HTR-8/SVneo (cell line): Measurements from ENCODE around the gene FKBP1B.
A peak's percentile ranks its signal among the peaks of the same experiment; 100 is the strongest.
"Not testable (repeated sequence)": the region's sequence is repeated elsewhere in the genome, so short reads cannot be mapped to it uniquely, and the experiment has no call there.

Experiments used
- DNase-seq: peaks from one replicate; pipeline ENCODE4 v3.0.0; 2011; ENCODE audit warnings: low spot score, mixed read lengths; ENCODE audit not compliant: insufficient read length
- FAIRE-seq: peaks from 2 replicates; lab custom pipeline; 2011; peaks lifted over from hg19 to GRCh38; lab: Jason Lieb, UNC

FKBP1B gene

DNA sequence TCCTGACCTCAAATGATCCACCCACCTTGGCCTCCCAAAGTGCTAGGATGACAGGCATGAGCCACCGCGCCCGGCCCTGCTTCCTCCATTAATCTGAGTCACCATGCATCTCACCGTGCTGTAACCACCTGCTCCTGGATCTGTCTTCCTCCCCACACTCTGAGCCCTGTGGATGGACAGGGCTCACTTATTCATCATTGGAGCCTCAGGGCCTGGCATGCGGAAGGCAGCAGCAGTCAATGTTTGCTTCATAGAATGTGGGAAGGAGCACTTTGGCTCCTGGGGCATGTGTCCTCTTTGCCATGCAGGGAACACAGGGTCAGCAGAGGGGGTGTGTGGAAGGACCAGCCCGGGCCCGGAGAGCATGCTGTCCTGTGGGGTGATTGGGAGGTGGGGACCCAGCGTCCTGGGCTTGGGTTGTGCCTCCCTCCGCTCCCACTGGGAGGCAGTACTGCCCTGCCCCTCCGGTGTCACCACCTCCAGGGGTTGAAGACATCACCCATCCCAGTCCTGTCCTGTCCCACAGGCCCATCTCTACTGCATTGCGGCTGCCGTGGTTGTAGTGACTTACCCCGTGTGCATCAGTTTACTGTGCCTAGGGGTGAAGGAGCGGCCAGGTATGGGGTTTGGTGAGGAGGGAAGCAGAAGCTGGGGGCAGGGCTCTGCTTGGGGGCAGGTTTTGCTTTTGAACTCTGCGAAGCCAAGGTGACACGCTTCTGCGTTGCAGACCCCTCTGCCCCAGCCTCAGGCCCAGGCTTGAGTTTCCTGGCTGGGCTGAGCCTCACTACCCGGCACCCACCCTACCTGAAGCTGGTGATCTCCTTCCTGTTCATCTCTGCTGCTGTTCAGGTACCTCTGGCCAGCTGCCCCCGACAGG lies 28.2 kb upstream of the FKBP1B start:
- no peak for FAIRE-seq

DNA sequence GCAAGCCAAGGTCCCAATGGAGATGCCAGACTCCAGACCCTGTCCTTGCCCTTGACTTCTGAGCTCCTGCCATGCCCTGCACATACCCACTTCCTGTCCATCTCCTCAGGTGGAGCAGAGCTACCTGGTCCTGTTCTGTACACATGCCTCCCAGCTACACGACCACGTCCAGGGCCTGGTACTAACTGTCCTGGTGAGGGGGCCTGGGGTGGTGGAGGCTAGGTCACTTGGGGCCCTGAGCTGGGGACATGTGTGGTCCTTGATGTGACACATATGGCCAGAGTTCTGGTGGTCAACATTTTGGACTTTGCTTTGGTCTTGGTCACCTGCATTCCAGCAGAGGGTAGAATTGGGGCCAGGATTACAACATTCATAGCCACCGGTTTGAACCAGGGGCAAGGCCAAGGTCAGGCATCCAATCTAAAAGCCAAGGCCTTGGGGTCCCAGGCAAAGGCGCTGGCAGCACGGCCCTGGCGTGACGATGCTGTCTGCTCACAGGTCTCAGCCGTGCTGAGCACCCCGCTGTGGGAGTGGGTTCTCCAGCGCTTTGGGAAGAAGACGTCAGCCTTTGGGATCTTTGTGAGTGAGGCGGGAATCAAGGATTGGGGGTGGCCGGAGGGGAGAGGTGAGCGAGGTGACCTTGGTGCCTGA lies 27.1 kb upstream of the FKBP1B start:
- peak; percentile 63 for FAIRE-seq
- DNase-seq: no peak

More for the DNA sequence above, 28.2 kb upstream of the FKBP1B start:
- DNase-seq: no peak

DNA sequence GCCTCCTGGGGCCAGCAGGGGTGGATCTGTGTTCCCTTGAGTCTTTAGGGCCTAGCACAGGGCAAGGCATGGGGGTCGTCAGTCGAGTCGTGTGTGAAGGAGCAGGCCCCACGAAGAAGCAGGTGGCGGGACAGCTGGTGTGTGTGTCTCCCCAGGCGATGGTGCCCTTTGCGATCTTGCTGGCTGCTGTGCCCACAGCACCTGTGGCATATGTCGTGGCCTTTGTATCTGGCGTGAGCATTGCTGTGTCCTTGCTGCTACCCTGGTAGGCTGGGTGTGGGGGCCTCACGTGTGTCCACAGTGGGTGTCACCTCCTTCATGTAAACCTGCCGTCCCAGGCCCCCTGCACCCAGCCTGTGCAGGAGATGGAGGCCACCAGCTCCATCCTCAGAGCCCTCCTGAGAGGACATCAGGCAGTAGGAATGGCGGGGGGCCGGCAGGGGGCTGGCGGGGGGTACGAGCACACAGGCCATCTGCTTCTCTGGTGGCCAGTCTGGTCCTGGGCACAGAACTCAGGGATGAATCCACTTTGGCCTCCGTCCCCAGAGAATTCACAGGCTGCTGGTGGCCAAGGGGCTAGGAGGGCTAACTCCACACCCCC lies 26.5 kb upstream of the FKBP1B start:
- FAIRE-seq (no peak), DNase-seq (no peak)

DNA sequence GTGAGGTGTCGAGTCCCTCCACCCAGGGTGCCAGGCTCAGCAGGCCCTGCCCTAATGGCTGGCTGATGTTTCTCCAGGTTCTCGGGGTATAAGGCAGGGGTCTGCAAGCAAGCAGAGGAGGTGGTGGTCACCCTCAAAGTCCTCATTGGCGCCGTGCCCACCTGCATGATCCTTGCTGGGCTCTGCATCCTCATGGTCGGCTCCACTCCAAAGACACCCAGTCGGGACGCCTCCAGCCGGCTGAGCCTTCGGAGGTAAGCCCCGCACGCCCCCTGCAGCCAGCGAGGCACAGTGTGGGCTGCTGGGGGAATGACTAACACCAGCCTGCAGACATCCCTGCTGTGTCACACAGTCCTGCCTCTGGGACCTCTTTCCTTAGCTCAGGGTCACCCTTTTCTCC lies 25.5 kb upstream of the FKBP1B start:
- no peak for DNase-seq

DNA sequence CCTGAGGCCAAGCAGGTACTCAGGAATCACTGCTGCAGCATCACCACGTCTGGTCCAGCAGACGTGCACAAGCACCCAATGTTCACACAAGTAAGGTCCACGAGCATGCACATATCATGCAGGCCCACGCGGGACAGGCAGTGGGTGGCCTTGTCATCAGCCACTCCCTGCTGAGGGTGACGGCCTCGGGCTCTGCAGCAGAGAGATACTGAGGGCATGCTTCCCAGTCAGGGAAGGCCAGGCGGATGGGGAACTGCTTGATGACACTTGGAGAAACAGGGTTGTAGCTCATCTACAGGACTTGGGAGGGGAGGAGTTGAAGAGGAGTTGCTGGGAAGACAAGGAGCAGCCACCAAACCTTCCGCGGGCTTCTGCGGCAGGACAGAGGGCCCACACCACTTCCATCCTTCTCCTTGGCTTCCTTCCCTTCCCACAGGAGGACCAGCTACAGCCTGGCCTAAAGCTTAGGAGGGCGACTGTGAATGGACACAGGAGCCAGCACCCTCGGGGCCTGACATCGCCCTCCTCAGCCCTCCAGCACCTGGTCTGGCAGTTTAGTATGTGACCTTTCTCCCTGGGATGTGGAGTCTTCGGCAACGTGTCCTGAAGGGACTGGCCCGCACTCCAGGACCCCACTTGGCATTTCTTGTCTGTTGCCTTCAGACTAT lies 24.4 kb upstream of the FKBP1B start:
- no peak for FAIRE-seq
- no peak for DNase-seq

More for the DNA sequence above, 25.5 kb upstream of the FKBP1B start:
- no peak for FAIRE-seq

DNA sequence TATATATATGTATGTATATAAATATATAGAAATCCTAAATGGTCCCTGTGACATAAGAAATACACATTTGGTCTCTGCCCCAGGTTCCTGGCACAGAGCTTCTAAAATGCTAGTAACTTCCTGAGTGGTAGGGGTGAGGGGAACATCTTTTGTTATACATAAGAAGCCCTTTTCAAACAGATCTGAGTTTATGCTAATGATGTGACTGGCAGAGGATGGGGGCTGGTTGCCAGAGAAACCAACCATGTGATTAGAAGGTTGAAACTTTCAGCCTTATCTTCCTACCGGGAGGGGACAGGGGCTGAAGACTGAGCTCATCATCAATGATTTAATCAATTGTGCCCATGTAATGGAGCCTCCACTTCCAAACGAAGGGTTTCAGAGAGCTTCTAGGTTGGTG lies 23.3 kb upstream of the FKBP1B start:
- no peak for DNase-seq
- FAIRE-seq: no peak

DNA sequence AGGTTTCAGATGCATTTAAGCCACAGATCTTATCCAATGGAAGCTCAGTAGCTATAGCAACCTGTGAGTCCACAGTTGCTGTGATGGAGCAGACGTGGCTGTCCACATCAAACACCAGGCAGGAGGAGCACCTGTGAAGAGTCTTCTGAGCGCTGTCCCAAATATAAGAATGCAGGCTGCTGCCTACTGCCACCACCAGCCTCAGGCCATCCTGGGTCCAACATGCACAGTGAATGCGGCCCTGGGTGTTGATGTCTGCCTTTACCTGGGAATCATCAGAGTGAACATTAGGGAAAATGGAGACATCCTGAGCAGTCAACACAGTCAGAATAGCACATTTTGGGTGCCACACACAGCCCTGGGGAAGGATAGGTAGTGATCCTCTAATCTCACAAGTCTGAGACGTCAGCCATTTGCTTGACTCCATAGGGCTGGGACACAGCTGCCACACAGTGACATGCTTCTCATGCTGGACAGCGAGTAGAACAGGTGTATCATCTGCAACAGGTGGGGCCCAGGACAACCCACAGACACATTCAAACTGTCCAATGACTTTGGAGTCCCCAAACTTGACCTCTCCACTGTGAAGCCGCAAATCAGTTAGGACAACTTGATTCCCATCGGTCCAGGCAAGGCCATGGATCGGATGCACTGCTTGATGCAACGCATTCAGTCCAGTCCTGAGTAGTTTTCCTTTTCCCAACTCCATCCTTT lies 10.6 kb upstream of the FKBP1B start:
- DNase-seq (no peak), FAIRE-seq (no peak)

DNA sequence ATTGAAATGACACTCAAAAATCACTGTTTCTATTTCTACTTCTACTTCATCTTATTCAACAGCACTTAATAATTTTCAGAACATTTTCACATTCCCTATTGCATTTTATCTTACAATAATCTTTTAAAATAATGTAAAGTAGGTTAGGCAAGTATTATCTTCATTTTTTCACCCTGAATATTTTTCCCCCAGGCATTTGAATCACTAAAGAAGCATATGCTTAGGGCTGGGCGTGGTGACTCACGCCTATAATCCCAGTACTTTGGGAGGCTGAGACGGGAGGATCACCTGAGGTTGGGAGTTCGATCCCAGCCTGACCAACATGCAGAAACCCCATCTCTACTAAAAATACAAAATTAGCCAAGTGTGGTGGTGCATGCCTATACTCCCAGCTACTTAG lies 9.0 kb upstream of the FKBP1B start:
- no peak for FAIRE-seq
- DNase-seq: no peak

DNA sequence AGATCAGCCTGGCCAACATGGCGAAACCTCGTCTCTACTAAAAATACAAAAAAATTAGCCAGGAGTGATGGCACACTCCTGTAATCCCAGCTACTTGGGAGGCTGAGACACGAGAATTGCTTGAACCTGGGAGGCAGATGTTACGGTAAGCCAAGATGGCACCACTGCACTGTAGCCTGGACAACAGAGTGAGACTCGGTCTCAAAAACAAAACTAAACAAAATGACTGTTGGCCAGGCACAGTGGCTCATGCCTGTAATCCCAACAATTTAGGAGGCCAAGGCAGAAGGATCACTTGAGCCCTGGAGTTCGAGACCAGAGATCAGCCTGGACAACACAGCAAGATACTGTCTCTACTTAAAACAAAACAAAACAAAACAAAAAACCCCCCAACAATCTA lies 6.4 kb upstream of the FKBP1B start:
- not testable (repeated sequence) for FAIRE-seq

DNA sequence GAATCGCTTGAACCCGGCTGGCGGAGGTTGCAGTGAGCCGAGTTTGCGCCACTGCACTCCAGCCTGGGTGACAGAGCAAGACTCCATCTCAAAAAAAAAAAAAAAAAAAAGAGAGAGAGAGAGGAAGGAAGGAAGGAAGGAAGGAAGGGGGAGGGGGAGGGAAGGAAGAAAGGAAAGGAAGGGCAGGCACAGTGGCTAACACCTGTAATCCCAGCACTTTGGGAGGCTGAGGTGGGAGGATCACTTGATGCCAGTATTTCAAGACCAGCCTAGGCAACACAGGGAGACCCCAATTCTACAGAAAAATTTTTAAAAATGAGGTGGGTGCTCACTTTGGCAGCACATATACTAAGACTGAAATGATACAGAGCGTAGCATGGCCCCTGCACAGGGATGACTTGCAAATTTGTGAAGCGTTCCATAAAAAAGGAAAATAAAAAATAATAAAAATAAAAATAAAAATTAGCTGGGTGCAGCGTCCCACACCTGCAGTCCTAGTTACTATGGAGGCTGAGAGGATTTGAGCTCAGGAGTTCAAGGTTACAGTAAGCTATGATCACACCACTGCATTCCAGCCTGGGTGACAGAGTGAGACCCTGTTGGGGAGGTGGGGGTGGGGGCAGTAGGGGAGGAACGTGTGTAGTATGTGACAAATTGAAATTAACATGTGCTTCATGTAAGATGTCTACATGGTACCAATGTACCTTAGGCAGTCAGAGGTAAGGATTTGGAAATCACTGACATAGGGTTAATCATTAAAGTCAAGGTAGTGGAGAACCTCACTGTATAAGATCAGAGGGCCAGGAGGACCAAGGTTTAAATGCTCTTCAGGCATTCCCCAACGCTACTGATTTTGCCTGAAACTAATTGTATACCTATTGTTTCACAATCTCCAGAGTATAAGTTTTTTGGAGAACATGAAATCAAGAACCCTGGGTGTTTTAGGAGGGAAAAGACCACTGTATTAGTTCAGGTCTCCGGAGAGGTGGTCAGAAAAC lies 3.7 kb upstream of the FKBP1B start:
- no peak for FAIRE-seq
- DNase-seq: no peak

More for the DNA sequence above, 6.4 kb upstream of the FKBP1B start:
- not testable (repeated sequence) for DNase-seq

DNA sequence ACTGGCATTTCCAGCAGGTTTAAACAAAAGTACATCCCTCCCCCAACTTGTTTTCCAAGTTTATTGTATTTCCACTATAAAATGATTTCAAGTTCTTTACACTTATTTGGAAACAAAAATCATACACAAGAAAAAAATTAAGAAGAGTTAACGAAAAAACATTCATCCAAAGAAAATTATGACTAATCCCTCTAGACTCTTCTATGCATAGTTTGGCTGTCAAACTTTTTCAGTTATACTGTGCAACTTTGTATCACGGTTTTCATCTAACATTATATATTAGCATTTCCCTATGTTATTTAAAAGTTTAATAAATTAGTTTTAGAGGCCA lies 3.0 kb upstream of the FKBP1B start:
- DNase-seq (no peak), FAIRE-seq (no peak)

DNA sequence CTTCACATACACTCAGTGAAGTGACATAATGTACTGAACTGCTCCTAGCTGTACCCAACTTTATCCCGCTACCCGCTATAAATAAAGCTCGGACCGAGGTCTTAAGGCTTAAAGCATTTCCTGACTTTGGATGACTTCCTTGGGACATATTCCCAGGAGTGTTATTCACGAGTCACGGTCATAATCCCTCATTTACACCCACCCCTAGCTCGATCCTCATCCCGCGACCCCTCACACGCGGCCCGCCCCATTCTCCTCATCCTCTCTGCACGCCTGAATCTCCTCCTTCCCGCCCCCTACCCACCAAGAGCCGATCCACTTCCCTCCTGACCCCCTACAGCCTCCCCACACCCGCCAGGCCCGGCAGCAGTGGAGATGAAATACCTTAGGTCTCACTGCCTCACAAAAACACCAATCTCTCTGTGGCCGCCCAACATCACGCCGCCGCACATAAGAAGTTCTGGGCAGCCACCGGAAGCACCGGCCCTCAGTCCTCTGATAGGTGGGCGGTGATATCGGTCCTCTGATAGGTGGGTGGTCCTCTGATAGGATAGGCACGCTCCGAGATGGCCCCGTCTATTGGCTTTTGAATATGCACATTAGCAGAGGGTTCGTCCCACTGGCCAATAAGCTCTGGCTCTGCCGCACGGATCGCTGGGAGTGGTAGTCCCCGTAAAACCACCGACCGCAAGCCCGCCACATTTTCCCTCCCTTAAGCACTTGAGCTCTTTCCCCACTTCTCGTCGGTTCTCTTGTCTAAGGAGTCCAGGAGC lies 2.4 kb upstream of the FKBP1B start, which contains the start of gene WDCP:
Gene WDCP, minus strand, starts transcription at position 462 of the 773 bp plus-strand sequence. CDS start 7,897 bp downstream, outside the sequence.
- FAIRE-seq (peak; percentile 70), DNase-seq (peak; percentile 99)

DNA sequence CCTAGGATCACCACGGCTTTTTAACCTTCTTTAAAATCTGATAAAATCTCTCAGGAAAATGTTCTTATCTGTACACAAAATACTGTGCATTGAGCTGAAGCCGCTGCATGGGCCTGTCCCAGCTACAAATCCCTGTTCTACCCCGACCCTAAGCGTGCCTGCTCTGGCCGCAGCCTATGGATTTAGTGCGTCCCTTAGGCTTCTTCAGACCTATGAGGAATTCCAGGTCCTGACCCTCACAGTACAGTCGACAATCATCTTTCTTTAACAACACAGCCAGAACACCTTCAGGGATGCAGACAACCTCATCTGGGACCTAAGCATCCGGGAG lies 1.9 kb upstream of the FKBP1B start:
- DNase-seq (no peak), FAIRE-seq (no peak)

DNA sequence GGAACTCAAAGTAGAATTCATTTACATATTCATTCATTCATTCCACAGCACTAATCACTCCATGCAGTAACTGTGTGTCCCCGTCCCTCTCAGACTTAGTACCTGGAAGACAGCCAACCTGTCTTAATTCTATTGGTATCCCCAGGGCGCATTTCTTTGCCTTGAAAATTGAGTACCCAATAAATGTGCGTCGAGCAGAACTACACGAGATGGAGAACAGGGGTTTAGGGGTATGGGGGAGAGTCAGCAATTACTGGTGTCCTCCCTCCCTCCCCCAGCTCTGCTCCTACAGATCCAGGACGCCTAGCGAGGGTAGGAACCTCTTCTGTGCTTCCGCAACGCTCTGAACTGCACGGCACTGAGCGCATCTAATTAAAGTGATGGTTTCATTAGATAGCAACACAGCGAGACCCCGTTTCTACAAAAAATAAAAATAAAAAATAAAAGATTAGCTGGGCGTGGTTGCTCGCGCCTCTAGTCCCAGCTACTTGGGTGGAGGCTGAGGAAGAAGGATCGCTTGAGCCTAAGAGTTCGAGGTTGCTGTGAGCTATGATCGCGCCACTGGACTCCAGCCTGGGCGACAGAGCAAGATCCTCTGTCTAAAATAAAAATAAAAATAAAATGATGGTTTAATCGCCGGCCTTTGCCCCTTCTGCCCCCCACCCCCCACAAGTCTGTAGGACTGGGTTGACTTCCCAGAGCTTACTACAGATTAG lies 614 bp upstream of the FKBP1B start:
- no peak for DNase-seq
- FAIRE-seq: no peak

DNA sequence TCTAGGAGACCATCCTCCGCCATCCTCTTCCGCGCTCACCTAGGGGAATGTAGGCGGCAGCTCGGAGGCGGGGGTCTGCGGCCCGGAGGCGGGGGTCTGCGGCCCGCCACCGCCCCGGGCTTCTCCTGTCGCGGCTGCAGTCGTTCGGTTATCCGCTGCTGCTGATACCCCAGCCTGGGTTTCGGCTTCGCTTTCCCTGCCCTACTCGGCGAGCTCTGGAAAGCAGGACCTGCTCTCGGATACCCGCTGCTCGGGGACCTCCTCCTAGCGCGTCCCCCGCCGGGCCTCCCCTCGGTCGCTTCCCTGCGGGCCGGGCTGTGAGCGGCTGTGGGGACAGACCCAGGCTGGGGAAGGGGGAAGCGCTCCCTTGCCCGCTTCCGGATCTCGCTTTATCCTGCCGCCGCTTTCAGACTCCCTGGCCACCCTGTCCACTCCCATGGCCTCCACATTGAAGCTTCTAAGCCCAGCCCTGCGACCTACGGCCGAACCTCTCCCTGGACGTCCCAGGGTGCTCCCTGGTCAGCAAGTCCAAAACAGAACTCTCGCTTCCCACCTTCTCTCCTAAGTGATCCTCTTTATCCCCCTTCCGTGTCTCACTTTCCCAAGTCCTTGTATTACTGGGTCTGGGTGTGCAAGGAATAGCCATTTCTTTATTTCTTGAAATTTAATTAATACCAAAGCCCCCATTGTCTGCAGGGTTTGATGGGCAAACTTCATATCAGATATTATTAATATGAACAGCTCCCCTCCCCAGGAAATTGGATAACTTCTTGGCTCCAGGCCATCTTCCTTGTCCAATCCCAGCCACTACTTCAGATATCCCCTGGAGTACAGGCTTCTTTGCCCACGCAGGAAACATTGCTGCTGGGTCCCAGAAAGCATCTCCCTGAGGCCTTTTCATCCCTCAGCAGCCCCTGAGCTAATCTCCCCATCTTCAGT lies 769 bp downstream of the FKBP1B start:
- FAIRE-seq: no peak
- no peak for DNase-seq

DNA sequence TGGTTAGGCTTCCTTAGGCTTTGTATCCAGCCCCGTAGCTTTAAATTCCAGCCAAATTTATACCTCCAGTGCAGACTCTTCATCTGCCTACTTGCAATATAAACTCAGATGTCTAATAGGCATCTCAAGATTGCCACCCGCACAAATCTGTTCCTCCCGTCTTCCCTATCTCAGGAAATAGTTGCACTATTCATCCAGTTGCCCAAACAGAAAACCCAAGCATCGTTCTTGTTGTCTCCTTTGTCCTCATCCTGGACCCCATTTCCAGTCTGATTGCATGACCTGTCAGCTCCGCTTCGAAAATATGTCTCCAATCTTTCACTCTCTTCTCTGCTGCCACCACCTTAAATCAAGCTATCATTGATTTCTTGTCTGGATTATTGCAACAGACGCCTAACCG lies 2.3 kb downstream of the FKBP1B start:
- FAIRE-seq: no peak

DNA sequence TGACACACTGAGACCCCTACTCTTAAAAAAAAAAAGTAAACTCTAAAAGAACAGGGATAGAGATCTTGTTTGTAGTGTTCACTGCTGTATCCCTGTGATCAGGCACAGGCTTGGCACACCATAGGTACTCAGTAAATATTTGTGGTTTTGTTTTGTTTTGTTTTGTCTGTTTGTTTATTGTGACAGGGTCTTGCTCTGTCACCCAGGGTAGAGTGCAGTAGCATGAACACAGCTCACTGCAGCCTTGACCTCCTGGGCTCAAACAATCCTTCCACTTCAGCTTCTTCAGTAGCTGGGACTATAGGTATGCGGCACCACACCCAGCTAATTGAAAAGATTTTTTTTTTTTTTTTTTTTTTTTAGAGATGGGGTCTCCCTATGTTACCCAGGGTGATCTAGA lies 3.4 kb downstream of the FKBP1B start:
- no peak for DNase-seq
- FAIRE-seq: no peak

More for the DNA sequence above, 2.3 kb downstream of the FKBP1B start:
- no peak for DNase-seq
